ENCODE data around the gene BEGAIN. TPM values are rescaled to one million over a fixed set of nuclear protein-coding genes. Genes with fewer than 3 reads are reported as not detected.
"Not testable (repeated sequence)": the region's sequence is repeated elsewhere in the genome, so short reads cannot be mapped to it uniquely, and the experiment has no call there.

BEGAIN gene
- total RNA-seq, 2 donors from 2014 or later = 1.3 to 8.0 TPM

DNA sequence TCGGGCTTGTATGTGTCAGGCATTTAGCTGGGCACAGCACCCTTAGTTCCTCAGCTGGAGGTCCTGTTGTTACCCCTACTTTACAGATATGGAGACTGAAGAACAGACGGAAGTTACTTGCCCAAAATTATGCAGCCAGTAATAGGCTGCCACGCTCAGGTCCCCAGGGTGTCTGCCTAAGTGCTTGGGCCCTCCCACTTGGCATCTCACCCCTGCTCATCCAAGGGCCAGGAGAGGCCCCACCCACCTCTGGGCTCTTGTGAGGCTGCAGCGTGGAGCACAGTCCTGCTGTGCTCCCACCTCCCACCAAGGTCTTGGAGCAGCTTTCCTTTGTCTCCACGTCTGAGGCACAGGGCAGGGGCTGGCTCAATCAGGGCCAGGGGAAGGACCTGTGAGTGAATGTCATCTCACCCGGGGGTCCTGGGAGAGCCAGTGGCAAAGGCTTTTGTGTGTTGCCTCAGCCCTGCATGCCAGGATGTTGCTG lies 64.6 kb downstream of the BEGAIN start:
- Mint-ChIP-seq H3K27ac (no peak overlapping the region), H3K36me3 (no peaks in the 10 kb centered on the region), H3K9me3 (no peaks in the 10 kb centered on the region)
- ATAC-seq (no peak), DNase-seq (ENCODE audit: low spot score in 2 of 2) (peak in 1 of 2 donors; percentile 38)

DNA sequence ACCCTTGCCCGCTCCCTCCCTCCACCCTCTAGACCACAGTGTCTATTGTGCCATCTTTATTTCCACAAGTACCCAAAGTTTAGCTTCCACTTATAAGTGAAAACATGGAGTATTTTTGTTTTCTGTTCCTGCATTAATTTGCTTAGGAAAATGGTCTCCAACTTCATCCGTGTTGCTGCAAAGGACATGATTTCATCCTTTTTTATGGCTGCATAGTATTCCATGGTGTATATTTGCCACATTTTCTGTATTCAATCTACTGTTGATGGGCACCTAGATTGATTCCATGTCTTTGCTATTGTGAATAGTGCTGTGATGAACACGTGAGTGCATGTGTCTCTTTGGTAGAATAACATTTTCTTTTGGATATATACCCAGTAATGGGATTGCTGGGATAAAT lies 81.2 kb downstream of the BEGAIN start:
- Mint-ChIP-seq H3K9me3 (peaks cover 6 to 17% of the 10 kb centered on the region in 2 donors), H3K36me3 (peaks cover 5 to 11% of the 10 kb centered on the region in 2 donors)
- not testable (repeated sequence) for H3K27ac Mint-ChIP-seq; ATAC-seq; DNase-seq (ENCODE audit: low spot score in 2 of 2)

DNA sequence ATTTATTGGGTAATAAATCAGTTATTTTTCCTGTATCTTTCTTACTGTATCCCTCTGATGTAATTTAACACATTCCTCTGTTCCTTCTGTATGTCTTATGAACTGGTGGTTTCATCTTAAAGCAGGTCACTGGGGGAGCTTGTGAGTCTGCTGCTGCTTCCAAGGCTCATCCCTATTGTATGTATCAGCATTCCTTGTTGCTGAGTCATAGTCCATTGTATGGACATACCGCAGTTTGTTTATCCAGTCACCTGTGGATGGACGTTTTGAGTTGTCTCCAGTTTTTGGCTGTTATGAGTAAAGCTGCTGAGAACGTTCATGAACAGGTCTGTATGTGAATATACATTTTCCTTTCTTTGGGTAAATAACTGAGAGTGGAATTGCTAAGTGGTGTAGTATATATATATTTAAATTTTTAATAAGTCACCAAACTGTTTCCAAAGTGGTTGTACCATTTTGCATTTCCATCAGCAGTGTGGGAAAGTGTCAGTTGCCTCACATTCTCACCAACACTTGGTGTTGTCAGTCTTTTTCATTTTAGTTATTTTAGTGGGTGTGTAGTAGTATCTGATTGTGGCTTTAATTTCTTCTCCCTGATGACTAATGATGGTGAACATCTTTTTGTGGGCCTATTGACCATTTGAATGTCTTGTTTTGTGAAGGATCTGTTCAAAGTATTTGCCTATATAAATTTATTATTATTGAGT lies 82.7 kb downstream of the BEGAIN start:
- ATAC-seq = no peak

DNA sequence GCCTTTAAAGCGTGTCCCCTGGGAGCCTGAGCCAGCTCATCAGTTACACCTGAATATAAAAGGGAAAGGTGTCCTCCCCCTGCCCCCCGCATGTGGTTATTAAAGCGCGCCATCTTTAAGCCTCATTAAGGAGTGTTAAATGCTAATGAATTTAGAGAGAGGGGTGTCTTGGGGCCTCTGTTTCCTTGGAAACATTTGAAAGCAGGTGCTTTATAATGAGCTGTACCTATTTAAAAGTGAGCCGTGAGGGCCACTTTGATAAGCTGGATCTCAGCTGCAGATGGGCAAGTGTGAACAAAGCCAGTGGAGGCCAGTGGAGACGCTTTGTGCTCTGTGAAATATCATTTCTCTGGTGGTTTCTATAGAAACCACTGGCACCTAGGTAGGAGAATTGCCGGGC lies 84.0 kb downstream of the BEGAIN start:
- DNase-seq (ENCODE audit: low spot score in 2 of 2) (no peak), ATAC-seq (no peak)
- no peak overlapping the region for H3K27ac Mint-ChIP-seq
- peaks cover 5 to 11% of the 10 kb centered on the region in 2 donors for H3K36me3 Mint-ChIP-seq
- peaks cover 6 to 17% of the 10 kb centered on the region in 2 donors for H3K9me3 Mint-ChIP-seq

More for the DNA sequence above, 82.7 kb downstream of the BEGAIN start:
- peaks cover 5 to 11% of the 10 kb centered on the region in 2 donors for H3K36me3 Mint-ChIP-seq
- no peak overlapping the region for H3K27ac Mint-ChIP-seq
- peaks cover 6 to 17% of the 10 kb centered on the region in 2 donors for H3K9me3 Mint-ChIP-seq
- no peak for DNase-seq (ENCODE audit: low spot score in 2 of 2)

DNA sequence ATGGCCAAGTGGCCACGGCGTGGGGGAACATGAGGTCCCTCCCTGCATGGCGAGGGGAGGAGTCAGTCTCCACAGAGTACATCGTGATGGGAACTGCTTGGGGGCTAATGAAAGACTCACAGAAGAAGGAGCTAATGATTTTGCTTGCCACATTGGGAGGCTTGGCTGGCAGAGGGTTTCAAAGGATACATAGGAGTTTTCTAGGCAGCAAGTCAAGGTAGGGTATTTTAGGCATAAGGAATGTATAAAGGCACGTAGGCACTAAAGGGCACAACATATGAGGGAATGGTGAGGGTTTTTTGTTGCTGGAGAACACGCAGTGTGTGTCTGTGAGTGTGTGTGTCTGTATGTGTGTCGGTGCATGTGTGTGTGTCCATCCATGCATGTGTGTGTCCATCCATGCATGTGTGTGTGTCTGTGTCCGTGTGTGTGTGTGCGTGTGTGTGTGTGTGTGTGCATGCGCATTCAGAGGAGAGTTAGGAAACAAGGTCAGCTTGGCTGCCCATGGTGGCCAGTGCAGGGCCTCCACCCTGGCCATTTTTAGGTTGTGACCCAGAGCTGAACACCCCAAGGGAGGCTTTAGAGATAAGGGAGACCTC lies 84.5 kb downstream of the BEGAIN start:
- peaks cover 6 to 17% of the 10 kb centered on the region in 2 donors for H3K9me3 Mint-ChIP-seq
- DNase-seq (ENCODE audit: low spot score in 2 of 2) = no peak
- peaks cover 5 to 11% of the 10 kb centered on the region in 2 donors for H3K36me3 Mint-ChIP-seq
- no peak overlapping the region for H3K27ac Mint-ChIP-seq
- ATAC-seq = no peak

DNA sequence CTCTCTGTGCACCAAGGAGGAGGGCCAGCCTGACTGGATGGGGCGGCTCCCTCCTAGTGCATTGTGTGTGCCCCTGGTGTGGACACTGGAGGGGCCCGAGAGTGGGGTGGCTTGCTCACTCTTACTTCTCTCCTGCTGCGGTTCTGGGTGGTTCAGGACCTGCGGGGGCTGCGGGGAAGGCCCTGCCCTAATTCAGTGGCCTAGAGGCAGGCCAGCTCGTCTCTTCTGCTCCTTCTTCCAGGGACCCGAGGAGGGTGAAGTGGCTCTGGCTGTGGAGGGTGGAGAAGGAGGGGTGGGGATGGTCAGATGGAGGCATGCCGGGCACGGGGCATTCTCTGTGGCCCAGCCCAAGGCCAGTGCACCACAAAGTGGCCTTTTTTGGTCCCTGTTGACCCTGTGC lies 87.1 kb downstream of the BEGAIN start:
- peaks cover 6 to 10% of the 10 kb centered on the region in 2 donors for H3K9me3 Mint-ChIP-seq

DNA sequence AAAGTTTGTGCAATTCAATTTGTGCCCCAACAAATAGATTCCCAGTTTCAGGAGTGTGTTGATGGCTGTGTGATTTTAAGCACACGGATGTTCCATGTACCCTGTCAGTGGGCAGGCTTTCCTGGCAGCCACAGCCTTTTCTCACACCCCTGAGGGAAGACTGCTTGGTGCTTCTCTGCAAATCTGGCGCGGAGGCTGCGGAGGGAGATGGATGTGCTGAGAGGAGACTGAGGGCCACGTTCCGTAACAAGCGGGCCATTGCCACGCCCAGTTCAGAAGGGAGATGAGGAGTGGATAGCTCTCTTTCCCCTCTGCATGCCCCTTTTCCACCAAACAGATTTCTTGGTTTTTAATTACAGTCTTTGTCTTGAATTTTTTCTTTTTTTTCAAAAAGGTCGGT lies 89.1 kb downstream of the BEGAIN start:
- Mint-ChIP-seq H3K27ac (no peak overlapping the region), H3K9me3 (no peaks in the 10 kb centered on the region), H3K36me3 (no peaks in the 10 kb centered on the region)
- DNase-seq (ENCODE audit: low spot score in 2 of 2) = no peak
- no peak for ATAC-seq

More for the DNA sequence above, 87.1 kb downstream of the BEGAIN start:
- ATAC-seq = no peak
- Mint-ChIP-seq H3K36me3 (peaks cover 5 to 11% of the 10 kb centered on the region in 2 donors), H3K27ac (no peak overlapping the region)
- no peak for DNase-seq (ENCODE audit: low spot score in 2 of 2)

DNA sequence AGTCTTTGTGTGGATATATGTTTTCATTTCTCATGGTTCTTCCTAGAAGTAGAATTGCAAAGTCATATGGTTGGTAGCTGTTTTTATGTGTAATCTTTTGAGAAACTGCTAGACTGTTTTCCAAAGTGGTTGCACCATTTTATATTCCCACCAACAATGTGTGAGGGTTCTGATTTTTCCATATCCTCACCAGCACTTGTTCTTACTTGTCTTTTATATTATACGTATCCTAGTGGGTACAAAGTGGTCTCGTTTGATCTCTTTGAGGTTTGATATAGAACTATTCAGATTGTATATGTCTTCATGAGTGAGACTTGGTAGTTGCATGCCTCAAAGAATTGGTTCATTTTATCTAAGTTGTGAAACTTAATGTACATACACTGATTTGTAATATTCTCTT lies 91.3 kb downstream of the BEGAIN start:
- H3K9me3 Mint-ChIP-seq = no peaks in the 10 kb centered on the region
- no peak overlapping the region for H3K27ac Mint-ChIP-seq
- ATAC-seq (no peak), DNase-seq (ENCODE audit: low spot score in 2 of 2) (no peak)
- H3K36me3 Mint-ChIP-seq = no peaks in the 10 kb centered on the region

DNA sequence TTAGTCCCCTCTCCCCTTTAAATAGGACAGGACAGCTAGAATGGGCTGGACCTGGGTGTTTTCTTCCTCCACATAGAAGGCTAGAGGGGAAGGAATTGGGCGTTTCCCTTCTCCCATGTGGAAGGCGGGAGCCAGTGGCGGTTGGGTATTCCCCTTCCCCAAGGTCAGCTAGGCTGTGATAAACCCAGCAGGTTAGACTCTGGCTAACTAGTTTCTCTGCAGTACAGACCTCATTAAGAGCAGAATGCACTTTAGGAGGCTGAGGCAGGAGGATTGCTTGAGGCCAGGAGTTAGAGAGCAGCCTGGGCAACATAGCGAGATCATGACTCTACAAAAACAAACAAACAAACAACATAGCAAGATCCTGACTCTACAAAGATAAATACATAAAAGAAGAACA lies 92.6 kb downstream of the BEGAIN start:
- Mint-ChIP-seq H3K9me3 (no peaks in the 10 kb centered on the region), H3K36me3 (no peaks in the 10 kb centered on the region), H3K27ac (no peak overlapping the region)
- DNase-seq (ENCODE audit: low spot score in 2 of 2) (no peak), ATAC-seq (no peak)

DNA sequence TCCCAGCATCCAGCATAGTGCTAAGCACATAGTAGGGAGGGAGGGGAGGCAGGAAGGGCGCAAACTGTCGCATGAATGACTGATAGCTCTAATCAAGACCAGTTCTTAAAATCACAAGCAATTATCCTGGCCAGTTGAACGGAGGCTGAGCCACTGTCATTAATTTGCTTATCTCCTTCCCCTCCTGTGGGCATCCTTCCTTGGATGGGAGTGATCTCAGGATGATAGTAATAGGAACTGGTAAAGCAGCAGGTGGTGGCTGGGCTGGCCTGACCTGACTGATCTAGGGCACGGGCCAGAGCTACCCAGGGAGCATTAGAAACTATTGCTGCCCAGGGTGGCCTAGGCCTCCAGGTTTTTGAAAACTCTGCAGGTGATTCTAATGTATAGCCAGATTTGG lies 97.0 kb downstream of the BEGAIN start:
- peaks cover 0 to 2% of the 10 kb centered on the region in 2 donors for H3K36me3 Mint-ChIP-seq
- H3K27ac Mint-ChIP-seq = no peak overlapping the region
- no peaks in the 10 kb centered on the region for H3K9me3 Mint-ChIP-seq
- DNase-seq (ENCODE audit: low spot score in 2 of 2) (no peak), ATAC-seq (no peak)

DNA sequence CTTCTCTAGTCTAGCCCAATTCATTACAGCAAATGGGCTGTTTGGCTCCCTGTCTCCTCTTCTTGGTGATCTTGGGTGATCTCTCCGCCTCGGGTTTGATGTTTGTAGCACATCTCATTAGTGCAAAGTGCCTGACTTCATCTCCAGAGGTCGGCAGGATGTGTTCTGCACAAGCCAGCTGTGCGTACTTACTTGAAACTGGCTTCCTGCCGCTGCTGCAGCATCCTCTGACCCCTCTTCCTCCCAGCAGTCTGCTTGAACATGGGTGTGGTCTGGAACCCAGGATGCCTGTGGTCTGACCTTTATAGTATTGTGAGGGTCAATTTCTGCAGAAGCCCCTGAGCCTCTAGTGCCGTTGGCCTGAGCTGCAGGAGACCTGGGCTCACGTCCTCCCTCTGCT lies 99.2 kb downstream of the BEGAIN start:
- no peaks in the 10 kb centered on the region for H3K9me3 Mint-ChIP-seq
- H3K27ac Mint-ChIP-seq = no peak overlapping the region
- ATAC-seq (no peak), DNase-seq (ENCODE audit: low spot score in 2 of 2) (no peak)
- H3K36me3 Mint-ChIP-seq = peaks cover 0 to 10% of the 10 kb centered on the region in 2 donors

DNA sequence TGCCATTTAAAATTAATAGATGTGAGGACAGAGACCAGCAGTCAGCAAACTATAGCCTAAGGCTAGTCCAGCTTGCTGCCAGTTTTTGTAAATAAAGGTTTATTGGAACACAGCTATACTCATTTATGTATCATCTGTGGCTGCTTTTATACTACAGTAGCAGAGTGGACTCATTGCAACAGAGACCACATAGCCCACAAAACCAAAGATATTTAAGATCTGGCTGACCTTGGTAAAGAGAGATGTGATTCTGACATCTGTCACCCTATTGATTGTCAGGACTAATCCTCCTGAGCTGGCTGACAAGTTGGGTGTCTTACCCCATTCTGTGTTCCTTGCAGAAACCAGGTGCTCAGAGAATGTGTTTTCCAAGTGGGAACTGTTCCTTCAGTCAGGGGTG lies 99.9 kb downstream of the BEGAIN start:
- ATAC-seq (no peak), DNase-seq (ENCODE audit: low spot score in 2 of 2) (no peak)
- Mint-ChIP-seq H3K9me3 (no peaks in the 10 kb centered on the region), H3K36me3 (peaks cover 0 to 10% of the 10 kb centered on the region in 2 donors), H3K27ac (no peak overlapping the region)

Other genes with a start within 250 kb of the BEGAIN start
- 1 to 10 TPM; 3.6 to 7.4 TPM for gene WDR25, start 210.9 kb downstream of the BEGAIN start, total RNA-seq
- gene DLK1, start 139.5 kb upstream of the BEGAIN start, total RNA-seq = not detected
- gene MEG3, start 238.7 kb upstream of the BEGAIN start, total RNA-seq = not detected